Stomach smooth muscle (tissue), 2 donors: ENCODE results near the gene COX4I2.

Experiments
- H3K27ac ChIP-seq: one replicate; pipeline ENCODE4 v1.7.0; 2013; ENCODE audit warnings: mild to moderate bottlenecking, low read length, inconsistent platforms
- H3K27me3 ChIP-seq, 2 donors: one replicate each; pipeline ENCODE4 v1.7.0; 2013; ENCODE audit warnings: low read length in 2 of 2; ENCODE audit not compliant: insufficient read depth in 2 of 2, control insufficient read depth in 1 of 2
- H3K36me3 ChIP-seq, 2 donors: one replicate each; pipeline ENCODE4 v1.7.0; 2013; ENCODE audit warnings: low read length in 2 of 2; ENCODE audit not compliant: control insufficient read depth in 2 of 2, insufficient read depth in 2 of 2
- H3K4me1 ChIP-seq: one replicate; pipeline ENCODE4 v1.7.0; 2013; ENCODE audit warnings: low read length; ENCODE audit not compliant: control insufficient read depth, insufficient read depth
- H3K4me3 ChIP-seq, 2 donors: one replicate each; pipeline ENCODE4 v1.7.0; 2013; ENCODE audit warnings: low read length in 2 of 2
- H3K9ac ChIP-seq, 2 donors: one replicate each; pipeline ENCODE4 v1.7.0; 2013; ENCODE audit warnings: low read length in 2 of 2, mild to moderate bottlenecking in 1 of 2
- H3K9me3 ChIP-seq, 2 donors: one replicate each; pipeline ENCODE4 v1.7.0; 2013; ENCODE audit warnings: low read length in 2 of 2; ENCODE audit not compliant: control insufficient read depth in 2 of 2
- donor health status: healthy.
- donor health status: Pancreatic carcinoma.

Gene COX4I2

DNA sequence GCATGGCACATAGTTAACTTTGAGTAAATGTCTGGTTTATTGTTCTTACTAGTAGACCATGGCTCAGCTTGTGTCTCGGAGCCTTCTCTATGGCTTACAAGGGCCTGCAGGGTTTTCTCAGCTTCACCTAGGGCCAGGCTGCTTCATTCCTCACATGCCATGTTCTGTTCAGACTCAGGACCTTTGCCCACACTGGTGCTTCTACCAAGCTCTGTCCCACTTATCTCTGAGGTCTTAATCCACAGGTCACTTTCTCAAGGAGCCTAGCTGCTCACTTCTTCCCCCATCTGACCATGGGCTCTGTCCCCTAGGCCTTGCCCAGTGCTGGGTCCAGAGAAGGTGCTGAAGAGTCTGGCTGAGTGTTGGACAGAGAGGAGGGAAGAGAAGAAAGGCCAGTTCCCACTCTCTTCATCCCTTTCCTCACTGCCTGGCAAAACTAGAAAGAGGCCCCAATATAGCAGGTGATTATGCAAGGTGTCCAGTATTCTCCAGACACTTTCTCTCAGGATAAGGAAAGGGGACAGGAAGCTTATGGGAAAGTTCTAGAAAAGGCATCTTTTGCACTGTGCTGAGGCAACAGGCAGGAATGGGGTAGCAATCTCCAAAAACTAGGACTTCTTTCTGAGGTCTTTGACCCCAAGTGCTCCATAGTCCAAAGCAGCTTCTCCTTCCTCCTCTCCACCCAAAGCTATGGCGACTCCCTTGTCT is 40.0 kb downstream of the COX4I2 start:
- Histone ChIP-seq H3K9ac (no peak overlapping the region), H3K27me3 (no peaks in the 10 kb centered on the region), H3K27ac (no peak overlapping the region), H3K9me3 (no peaks in the 10 kb centered on the region), H3K4me1 (peaks cover 30% of the 10 kb centered on the region), H3K4me3 (no peak overlapping the region), H3K36me3 (peaks cover 0 to 11% of the 10 kb centered on the region in 2 donors)

DNA sequence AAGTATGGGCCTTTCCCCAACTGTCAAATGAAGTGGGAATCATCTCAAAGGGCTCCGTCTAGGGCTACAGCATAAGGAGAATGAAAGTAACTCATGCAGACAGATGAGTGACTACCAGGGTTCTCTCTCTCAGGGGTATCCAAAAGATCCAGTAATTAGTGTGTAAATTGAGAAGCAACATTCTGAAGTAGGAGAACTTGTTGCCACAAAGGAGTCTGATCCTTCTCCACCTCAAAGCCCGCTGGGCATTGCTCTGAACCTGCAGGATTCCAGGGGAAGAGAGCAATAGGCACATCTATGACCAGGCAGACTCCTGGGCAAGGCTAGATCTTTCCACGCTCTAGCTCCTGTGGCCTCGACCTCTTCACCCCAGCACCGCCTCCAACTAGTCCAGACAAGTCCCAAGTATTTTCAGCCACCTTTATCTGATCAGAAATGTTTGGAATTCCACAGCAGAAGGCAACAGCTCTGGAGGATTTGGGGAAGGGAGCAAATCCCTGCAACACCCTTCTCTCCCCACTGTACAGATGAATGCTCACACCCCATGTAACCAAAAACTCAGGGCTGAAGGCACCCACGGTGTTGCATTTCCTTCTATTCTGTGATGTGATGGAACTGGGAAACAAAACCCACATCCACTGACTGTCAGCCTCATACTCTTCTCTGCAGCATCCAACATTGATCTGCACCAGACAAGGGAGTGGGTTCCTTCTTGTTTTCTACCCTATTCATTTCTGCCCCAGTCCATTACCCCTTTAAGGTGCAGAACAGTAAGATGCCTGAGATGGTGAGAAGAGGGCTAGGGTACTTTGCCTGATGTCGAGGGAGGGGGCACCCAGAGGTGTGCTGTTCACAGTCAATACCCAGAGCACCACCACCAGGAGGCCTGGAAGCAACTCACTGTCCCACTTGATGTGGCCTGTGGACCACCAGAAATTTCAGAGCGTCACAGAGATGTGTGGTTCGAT is 41.0 kb downstream of the COX4I2 start:
- Histone ChIP-seq H3K4me1 (peaks cover 33% of the 10 kb centered on the region), H3K36me3 (peaks cover 0 to 11% of the 10 kb centered on the region in 2 donors), H3K27me3 (no peaks in the 10 kb centered on the region), H3K27ac (no peak overlapping the region), H3K9ac (no peak overlapping the region), H3K9me3 (no peaks in the 10 kb centered on the region), H3K4me3 (no peak overlapping the region)

DNA sequence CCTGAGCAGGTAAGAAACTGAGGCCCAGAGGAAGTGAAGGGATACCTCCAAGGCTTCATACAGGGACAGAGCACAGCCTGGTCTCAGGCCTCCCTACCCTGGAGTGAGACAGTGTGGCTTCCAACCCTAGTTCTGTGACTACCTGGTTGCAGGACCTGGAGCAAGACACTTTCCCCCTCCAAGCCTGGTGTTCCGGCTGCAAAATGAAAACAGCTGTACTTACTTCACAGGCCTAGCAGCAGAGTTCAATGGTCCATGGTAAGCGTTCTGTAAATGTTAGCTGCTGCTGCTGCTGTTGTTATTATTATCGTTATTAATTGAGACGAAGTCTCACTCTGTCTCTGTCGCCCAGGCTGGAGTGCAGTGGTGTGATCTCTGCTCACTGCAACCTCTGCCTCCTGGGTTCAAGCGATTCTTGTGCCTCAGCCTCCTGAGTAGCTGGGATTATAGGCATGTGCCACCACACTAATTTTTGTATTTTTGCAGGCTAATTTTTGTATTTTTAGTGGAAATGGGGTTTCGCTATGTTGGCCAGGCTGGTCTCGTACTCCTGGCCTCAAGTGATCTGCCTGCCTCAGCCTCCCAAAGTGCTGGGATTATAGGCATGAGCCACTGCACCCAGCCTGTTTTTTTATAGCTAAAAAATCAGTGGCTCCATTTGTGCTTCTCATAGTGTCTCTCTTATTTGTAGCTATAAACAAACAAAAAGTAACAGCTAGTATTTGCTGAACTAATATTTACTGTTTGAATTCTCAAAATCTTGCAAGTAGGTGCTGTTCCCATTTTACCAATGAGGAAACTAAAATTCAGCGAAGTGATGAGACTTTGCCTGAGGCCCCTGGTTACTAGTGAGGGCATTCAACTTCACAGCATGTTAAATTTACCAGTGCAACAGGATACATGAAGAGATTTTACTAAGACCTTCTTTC is 41.9 kb downstream of the COX4I2 start:
- Histone ChIP-seq H3K27me3 (no peaks in the 10 kb centered on the region), H3K4me3 (no peak overlapping the region), H3K36me3 (peaks cover 0 to 14% of the 10 kb centered on the region in 2 donors), H3K4me1 (peaks cover 33% of the 10 kb centered on the region), H3K9ac (no peak overlapping the region), H3K9me3 (no peaks in the 10 kb centered on the region), H3K27ac (no peak overlapping the region)

DNA sequence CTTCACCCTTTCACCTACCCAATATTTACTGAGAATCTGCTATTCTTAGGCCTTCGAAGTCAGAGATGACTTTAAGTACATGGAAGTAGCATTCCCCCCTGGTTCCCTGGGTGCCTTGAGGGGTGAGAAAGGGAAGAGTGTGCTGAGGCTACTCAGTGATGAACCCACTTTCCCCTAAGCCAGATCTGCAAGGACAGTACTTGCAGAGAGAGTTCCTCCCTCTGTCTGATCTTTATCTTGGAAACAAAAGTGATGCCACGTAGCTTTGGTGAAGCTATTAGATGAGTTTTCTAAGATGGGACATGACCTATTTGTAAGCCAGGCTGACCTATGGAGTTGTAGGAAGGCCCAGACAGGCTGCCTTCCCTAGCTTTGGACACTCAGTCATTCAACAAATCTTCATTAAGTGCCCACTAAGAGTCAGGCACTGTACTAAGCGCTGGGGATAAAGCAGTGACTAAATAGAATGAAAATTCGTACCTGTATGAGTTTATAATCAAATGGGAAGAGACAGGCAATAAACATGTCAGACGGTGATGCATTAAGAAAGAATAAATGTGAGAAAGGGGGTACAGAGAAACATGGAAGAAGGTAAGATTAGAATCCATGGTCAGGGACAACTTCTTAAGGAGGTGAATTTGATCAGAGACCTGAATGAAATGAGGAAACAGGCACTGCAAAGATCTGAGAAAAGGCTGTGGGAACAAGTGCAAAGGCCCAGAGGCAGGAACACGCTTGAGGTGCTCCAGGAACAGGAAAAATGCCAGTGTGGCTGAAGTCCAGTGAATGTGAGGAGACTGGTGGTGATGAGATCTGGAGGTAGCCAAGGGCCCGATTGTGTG is 42.8 kb downstream of the COX4I2 start:
- Histone ChIP-seq H3K27ac (no peak overlapping the region), H3K9ac (no peak overlapping the region), H3K9me3 (no peaks in the 10 kb centered on the region), H3K36me3 (peaks cover 0 to 11% of the 10 kb centered on the region in 2 donors), H3K4me1 (peaks cover 26% of the 10 kb centered on the region), H3K4me3 (no peak overlapping the region), H3K27me3 (no peaks in the 10 kb centered on the region)

DNA sequence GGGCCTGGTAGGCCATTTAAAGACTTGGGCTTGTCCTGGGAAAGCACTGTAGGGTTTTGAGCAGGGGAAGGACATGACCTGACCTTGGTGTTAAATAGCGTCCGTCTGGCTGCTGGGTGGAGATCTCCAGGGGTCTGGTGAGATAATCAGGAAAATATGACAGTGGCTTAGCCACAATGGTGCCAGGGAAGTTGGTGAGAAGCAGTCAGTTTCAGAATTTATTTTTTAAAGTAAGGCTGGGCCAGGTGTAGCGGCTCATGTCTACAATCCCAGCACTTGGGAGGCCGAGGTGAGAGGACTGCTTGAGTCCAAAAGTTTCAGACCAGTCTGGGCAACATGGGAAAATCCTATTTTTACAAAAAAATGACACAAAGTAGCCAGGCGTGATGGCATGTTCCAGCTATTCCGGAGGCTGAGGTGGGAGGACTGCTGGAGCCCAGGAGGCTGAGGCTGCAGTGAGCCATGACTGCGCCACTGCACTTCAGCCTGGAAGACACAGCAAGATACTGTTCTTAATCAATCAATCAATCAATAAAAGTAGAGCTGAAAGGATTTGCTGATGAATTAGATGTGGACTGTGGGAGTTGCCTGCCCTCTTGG is 43.5 kb downstream of the COX4I2 start:
- H3K27ac ChIP-seq = no peak overlapping the region
- no peaks in the 10 kb centered on the region for H3K27me3 ChIP-seq
- peaks cover 19% of the 10 kb centered on the region for H3K4me1 ChIP-seq
- H3K9me3 ChIP-seq = no peaks in the 10 kb centered on the region
- no peak overlapping the region for H3K9ac ChIP-seq
- H3K4me3 ChIP-seq = no peak overlapping the region
- H3K36me3 ChIP-seq = peaks cover 0 to 11% of the 10 kb centered on the region in 2 donors

DNA sequence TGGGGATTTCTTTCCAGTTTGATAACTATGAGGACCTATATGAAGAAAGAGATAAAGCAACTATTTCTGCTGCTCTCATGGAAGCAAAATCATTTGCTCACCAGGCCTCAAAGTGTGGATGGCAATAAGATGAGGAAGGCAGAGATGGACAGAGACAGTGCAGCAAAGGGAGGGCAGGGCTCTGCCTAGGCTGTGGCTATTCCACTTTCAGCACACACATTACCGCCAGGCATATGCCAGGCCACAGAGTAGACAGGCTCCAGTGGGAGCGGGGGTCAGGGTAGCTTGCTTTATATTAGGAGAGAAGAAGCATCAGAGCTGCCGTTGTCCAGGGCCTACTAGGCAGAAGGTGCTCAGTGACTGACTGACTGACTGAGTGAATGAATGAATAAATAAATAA is 44.1 kb downstream of the COX4I2 start:
- H3K9ac ChIP-seq = no peak overlapping the region
- no peak overlapping the region for H3K4me3 ChIP-seq
- peaks cover 14% of the 10 kb centered on the region for H3K4me1 ChIP-seq
- H3K36me3 ChIP-seq = peaks cover 0 to 11% of the 10 kb centered on the region in 2 donors
- H3K27me3 ChIP-seq = no peaks in the 10 kb centered on the region
- H3K27ac ChIP-seq = no peak overlapping the region
- no peaks in the 10 kb centered on the region for H3K9me3 ChIP-seq

DNA sequence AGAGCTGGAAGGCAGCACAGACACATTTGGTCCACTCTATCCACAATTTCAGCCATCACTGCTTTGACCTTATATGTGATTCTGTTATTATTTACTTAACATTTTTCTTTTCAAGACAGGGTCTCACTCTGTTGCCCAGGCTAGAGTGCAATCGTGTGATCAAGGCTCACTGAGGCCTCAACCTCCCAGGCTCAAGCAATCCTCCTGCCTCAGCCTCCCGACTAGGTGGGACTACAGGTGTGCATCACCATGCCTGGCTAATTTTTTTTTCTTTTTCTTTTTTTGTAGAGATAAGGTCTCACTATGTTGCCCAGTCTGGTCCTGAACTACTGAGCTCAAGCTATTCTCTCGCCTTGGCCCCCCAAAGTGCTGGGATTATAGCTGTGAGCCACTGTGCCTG is 44.6 kb downstream of the COX4I2 start:
- H3K4me3 ChIP-seq = no peak overlapping the region
- H3K27me3 ChIP-seq = no peaks in the 10 kb centered on the region
- no peak overlapping the region for H3K9ac ChIP-seq
- H3K9me3 ChIP-seq = no peaks in the 10 kb centered on the region
- H3K4me1 ChIP-seq = peaks cover 13% of the 10 kb centered on the region
- peaks cover 0 to 11% of the 10 kb centered on the region in 2 donors for H3K36me3 ChIP-seq
- H3K27ac ChIP-seq = no peak overlapping the region

DNA sequence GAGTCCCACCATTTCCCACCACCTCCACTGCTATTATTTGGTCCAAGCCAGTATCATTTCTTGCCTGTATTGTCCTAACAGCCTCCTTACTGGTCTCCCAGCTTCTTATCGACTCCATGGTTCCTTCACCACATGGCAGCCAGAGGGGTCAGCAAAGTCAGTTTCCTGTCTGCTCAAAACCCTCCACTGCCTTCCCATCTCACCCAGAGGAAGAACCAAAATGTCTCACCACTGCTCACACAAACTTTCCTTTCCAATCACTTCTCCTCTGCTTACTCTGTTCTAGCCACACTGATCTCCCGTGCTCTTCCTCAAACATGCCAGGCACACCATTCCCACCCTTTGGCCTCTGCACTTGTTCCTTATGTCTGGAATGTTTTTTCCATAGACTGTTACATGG is 45.2 kb downstream of the COX4I2 start:
- Histone ChIP-seq H3K4me3 (no peak overlapping the region), H3K27me3 (no peaks in the 10 kb centered on the region), H3K27ac (no peak overlapping the region), H3K9ac (no peak overlapping the region), H3K4me1 (peaks cover 10% of the 10 kb centered on the region), H3K36me3 (peaks cover 0 to 11% of the 10 kb centered on the region in 2 donors), H3K9me3 (no peaks in the 10 kb centered on the region)

DNA sequence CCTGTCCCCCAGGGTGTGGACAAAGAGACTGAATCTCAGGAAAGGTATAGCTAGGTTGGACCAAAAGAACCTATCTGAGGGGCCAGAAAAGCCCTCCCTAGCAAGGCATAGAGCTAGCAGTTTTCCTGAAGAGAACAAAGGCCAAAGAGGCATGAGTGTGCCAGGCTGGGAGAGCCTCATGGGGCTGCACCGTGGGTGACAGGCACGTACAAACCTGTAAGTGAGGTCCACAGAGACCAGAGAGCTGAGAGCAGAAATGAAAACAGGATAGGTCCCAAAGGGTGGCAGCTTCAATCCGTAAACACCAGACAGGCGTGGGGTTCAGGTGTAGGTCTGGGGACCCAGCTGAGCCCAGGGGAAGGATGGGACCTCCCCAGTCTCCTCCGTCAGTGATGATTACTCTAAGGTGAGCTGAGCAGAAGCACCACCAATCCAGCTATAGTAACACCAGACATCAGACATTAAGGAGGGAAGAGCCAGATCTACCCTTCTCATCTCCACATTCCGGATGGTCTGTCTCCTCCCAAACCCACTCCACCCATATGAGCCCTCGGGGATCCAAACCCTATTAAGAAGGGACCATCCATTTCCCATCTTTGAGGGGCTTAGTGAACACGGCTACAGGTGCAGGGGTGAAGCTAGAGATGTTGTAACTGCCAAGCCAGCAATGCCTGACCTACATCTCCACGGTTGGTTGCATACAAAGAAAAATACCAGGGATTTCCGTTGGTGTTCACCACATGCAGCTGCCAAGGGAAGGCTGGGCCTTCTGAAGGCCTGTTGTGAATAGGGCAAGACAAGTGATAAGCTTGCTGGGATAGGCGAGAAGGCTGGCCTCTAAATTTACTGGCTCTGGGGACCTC is 46.7 kb downstream of the COX4I2 start:
- Histone ChIP-seq H3K9ac (no peak overlapping the region), H3K27me3 (no peaks in the 10 kb centered on the region), H3K4me1 (peaks cover 3% of the 10 kb centered on the region), H3K4me3 (no peak overlapping the region), H3K36me3 (peaks cover 0 to 7% of the 10 kb centered on the region in 2 donors), H3K9me3 (no peaks in the 10 kb centered on the region), H3K27ac (no peak overlapping the region)
